Neural cell (in vitro differentiated cells): Measurements from ENCODE around the gene LCN9. TPM values are rescaled to one million over a fixed set of nuclear protein-coding genes. Genes with fewer than 3 reads are reported as not detected.

Experiments used
- H2AFZ ChIP-seq: fragments of 200-600, 300-800 bp; sonication (generic), shearing (Covaris generic); 2 replicates; pipeline ENCODE4 v1.6.0; 2014; ENCODE audit warnings: low read depth, mild to moderate bottlenecking, antibody characterized with exemption, low read length, moderate library complexity
- H3F3A ChIP-seq: fragments of 200-600 bp; shearing (Covaris generic); 2 replicates; pipeline ENCODE4 v1.6.1; 2016; ENCODE audit warnings: mild to moderate bottlenecking, moderate library complexity, mixed read lengths, antibody characterized with exemption, low read length; ENCODE audit not compliant: insufficient read depth, poor library complexity, severe bottlenecking
- H3K27ac ChIP-seq: fragments of 200-600, 300-800 bp; sonication (generic), shearing (Covaris generic); 2 replicates; pipeline ENCODE4 v1.5.1; 2014; ENCODE audit warnings: mild to moderate bottlenecking, low read length, moderate library complexity
- H3K27me3 ChIP-seq: fragments of 300-800, 200-600 bp; sonication (generic), shearing (Covaris generic); 2 replicates; pipeline ENCODE4 v1.6.0; 2014; ENCODE audit warnings: mild to moderate bottlenecking, low read depth, low read length, moderate library complexity; ENCODE audit not compliant: insufficient read depth
- H3K36me3 ChIP-seq: fragments of 300-800, 200-600 bp; sonication (generic), shearing (Covaris generic); 2 replicates; pipeline ENCODE4 v1.5.1; 2014; ENCODE audit warnings: mild to moderate bottlenecking, antibody characterized with exemption, low read length, moderate library complexity; ENCODE audit not compliant: insufficient read depth
- H3K4me2 ChIP-seq: fragments of 300-800, 200-600 bp; sonication (generic), shearing (Covaris generic); 2 replicates; pipeline ENCODE4 v1.6.0; 2014; ENCODE audit warnings: mild to moderate bottlenecking, low read length
- H3K4me3 ChIP-seq: fragments of 300-800, 200-600 bp; sonication (generic), shearing (Covaris generic); 2 replicates; pipeline ENCODE4 v1.5.1; 2014; ENCODE audit warnings: mild to moderate bottlenecking, low read length, moderate library complexity
- H3K79me2 ChIP-seq: fragments of 200-600 bp; shearing (Covaris generic); replicated peaks from 2 replicates; pipeline ENCODE4 v1.6.0; 2014; ENCODE audit warnings: mild to moderate bottlenecking, low read length, moderate library complexity; ENCODE audit not compliant: insufficient read depth
- H3K9ac ChIP-seq: fragments of 300-800, 200-600 bp; sonication (generic), shearing (Covaris generic); 2 replicates; pipeline ENCODE4 v1.6.1; 2016; ENCODE audit warnings: mild to moderate bottlenecking, low read length, mixed read lengths
- H3K9me2 ChIP-seq: fragments of 200-600 bp; shearing (Covaris generic); 2 replicates; pipeline ENCODE4 v1.6.1; 2016; ENCODE audit warnings: mild to moderate bottlenecking, low read length, mixed read lengths; ENCODE audit not compliant: insufficient read depth
- H3K9me3 ChIP-seq: fragments of 200-600, 300-800 bp; sonication (generic), shearing (Covaris generic); 2 replicates; pipeline ENCODE4 v1.6.1; 2016; ENCODE audit warnings: mild to moderate bottlenecking, mixed run types, low read length, moderate library complexity, mixed read lengths
- H4K20me1 ChIP-seq: fragments of 200-600 bp; shearing (Covaris generic); 2 replicates; pipeline ENCODE4 v1.6.1; 2016; ENCODE audit warnings: mild to moderate bottlenecking, mixed run types; ENCODE audit not compliant: insufficient read depth
- EP300 ChIP-seq: fragments of 450-650 bp; conservative IDR thresholded peaks from 2 replicates; pipeline ENCODE4 v1.6.1; 2014; ENCODE audit warnings: antibody characterized with exemption, mild to moderate bottlenecking, moderate library complexity; ENCODE audit not compliant: poor library complexity, severe bottlenecking
- EZH2 ChIP-seq: fragments of 200-600, 300-800 bp; shearing (Covaris generic), sonication (generic); IDR thresholded peaks from 2 replicates; pipeline ENCODE4 v1.6.1; 2014; ENCODE audit warnings: antibody characterized with exemption, low read length, borderline replicate concordance, mild to moderate bottlenecking; ENCODE audit not compliant: insufficient read depth, poor library complexity, severe bottlenecking
- MXI1 ChIP-seq: fragments of 450-650 bp; conservative IDR thresholded peaks from 2 replicates; pipeline ENCODE4 v1.6.1; 2014; ENCODE audit warnings: antibody characterized with exemption, mild to moderate bottlenecking; ENCODE audit not compliant: poor library complexity, severe bottlenecking
- POLR2AphosphoS5 ChIP-seq: IDR thresholded peaks from 2 replicates; pipeline ENCODE4 v1.6.1; 2012
- RAD21 ChIP-seq: fragments of 450-650 bp; conservative IDR thresholded peaks from 2 replicates; pipeline ENCODE4 v1.6.1; 2014; ENCODE audit warnings: antibody characterized with exemption, mild to moderate bottlenecking, moderate library complexity
- SMC3 ChIP-seq: fragments of 450-650 bp; conservative IDR thresholded peaks from 2 replicates; pipeline ENCODE4 v1.6.1; 2014; ENCODE audit warnings: antibody characterized with exemption, mild to moderate bottlenecking, moderate library complexity; ENCODE audit not compliant: poor library complexity
- TAF1 ChIP-seq: IDR thresholded peaks from 2 replicates; pipeline ENCODE4 v1.6.1; 2012; ENCODE audit warnings: low read depth
- polyA plus RNA-seq: library from polyadenylated mRNA; depleted of rRNA; stranded (reverse); fragments of >200 nt; gene quantifications from 2 replicates; pipeline ENCODE4 v1.2.3, GENCODE V29; 2014
- TF ChIP-seq, protein P1 (sequence below): IDR thresholded peaks from 2 replicates; pipeline ENCODE4 v1.6.1; 2012; ENCODE audit warnings: borderline replicate concordance
- TF ChIP-seq, protein P2 (sequence below): fragments of 450-650 bp; IDR thresholded peaks from 2 replicates; pipeline ENCODE4 v1.5.1; 2014; ENCODE audit warnings: antibody characterized with exemption, mild to moderate bottlenecking, moderate library complexity; ENCODE audit not compliant: poor library complexity, severe bottlenecking

The LCN9 gene
- polyA plus RNA-seq, 1 donor from 2014 or later: 2.5 TPM

DNA sequence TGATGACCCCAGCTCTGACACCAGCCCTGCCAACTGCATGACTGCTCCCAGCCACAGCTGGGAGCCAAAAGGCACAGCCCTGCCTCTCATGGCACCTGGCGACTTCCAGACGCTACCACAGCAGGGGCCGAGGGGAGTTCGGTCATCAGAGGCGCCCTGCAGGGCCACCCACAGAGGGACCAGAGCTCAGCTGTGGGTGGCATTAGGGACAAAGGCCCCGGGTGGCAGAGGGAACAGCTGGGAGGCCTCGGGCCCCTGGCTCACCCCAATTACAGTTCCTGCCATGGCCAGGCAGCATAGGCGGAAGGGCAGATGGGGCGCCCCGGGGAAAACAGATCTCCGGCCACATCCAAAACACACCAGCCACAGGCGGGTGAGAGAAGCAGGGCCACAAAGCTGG lies 32.5 kb downstream of the LCN9 start:
- Histone ChIP-seq H4K20me1 (no peaks in the 10 kb centered on the region), H3K9me2 (no peaks in the 10 kb centered on the region), H2AFZ (no peak overlapping the region), H3K4me2 (no peak overlapping the region), H3K4me3 (no peak overlapping the region), H3K9ac (no peak overlapping the region), H3K27me3 (no peaks in the 10 kb centered on the region), H3F3A (no peaks in the 10 kb centered on the region), H3K9me3 (no peaks in the 10 kb centered on the region), H3K79me2 (no peaks in the 10 kb centered on the region), H3K27ac (no peak overlapping the region), H3K36me3 (no peaks in the 10 kb centered on the region)
- TF ChIP-seq EP300: no peak
- TF ChIP-seq RAD21: no peak
- TF ChIP-seq MXI1: no peak
- TF ChIP-seq SMC3: no peak
- TF ChIP-seq POLR2AphosphoS5: no peak
- no peak for TF ChIP-seq TAF1
- TF ChIP-seq, protein P1, sequence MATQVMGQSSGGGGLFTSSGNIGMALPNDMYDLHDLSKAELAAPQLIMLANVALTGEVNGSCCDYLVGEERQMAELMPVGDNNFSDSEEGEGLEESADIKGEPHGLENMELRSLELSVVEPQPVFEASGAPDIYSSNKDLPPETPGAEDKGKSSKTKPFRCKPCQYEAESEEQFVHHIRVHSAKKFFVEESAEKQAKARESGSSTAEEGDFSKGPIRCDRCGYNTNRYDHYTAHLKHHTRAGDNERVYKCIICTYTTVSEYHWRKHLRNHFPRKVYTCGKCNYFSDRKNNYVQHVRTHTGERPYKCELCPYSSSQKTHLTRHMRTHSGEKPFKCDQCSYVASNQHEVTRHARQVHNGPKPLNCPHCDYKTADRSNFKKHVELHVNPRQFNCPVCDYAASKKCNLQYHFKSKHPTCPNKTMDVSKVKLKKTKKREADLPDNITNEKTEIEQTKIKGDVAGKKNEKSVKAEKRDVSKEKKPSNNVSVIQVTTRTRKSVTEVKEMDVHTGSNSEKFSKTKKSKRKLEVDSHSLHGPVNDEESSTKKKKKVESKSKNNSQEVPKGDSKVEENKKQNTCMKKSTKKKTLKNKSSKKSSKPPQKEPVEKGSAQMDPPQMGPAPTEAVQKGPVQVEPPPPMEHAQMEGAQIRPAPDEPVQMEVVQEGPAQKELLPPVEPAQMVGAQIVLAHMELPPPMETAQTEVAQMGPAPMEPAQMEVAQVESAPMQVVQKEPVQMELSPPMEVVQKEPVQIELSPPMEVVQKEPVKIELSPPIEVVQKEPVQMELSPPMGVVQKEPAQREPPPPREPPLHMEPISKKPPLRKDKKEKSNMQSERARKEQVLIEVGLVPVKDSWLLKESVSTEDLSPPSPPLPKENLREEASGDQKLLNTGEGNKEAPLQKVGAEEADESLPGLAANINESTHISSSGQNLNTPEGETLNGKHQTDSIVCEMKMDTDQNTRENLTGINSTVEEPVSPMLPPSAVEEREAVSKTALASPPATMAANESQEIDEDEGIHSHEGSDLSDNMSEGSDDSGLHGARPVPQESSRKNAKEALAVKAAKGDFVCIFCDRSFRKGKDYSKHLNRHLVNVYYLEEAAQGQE: no peak
- TF ChIP-seq EZH2: no peak
- TF ChIP-seq, protein P2, sequence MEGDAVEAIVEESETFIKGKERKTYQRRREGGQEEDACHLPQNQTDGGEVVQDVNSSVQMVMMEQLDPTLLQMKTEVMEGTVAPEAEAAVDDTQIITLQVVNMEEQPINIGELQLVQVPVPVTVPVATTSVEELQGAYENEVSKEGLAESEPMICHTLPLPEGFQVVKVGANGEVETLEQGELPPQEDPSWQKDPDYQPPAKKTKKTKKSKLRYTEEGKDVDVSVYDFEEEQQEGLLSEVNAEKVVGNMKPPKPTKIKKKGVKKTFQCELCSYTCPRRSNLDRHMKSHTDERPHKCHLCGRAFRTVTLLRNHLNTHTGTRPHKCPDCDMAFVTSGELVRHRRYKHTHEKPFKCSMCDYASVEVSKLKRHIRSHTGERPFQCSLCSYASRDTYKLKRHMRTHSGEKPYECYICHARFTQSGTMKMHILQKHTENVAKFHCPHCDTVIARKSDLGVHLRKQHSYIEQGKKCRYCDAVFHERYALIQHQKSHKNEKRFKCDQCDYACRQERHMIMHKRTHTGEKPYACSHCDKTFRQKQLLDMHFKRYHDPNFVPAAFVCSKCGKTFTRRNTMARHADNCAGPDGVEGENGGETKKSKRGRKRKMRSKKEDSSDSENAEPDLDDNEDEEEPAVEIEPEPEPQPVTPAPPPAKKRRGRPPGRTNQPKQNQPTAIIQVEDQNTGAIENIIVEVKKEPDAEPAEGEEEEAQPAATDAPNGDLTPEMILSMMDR: no peak

- no peak overlapping the region for H3K27ac ChIP-seq
- no peak for TF ChIP-seq EZH2
- TF ChIP-seq EP300: no peak
- no peak for TF ChIP-seq POLR2AphosphoS5
- TF ChIP-seq, protein P1: no peak
- TF ChIP-seq TAF1: no peak
- TF ChIP-seq, protein P2: no peak
- TF ChIP-seq MXI1: no peak
- TF ChIP-seq RAD21: no peak
- TF ChIP-seq SMC3: no peak
- no peak overlapping the region for H3K9ac ChIP-seq
- no peaks in the 10 kb centered on the region for H3K36me3 ChIP-seq
- H3K9me2 ChIP-seq: no peaks in the 10 kb centered on the region
- no peaks in the 10 kb centered on the region for H3F3A ChIP-seq
- no peak overlapping the region for H3K4me3 ChIP-seq
- no peak overlapping the region for H2AFZ ChIP-seq
- no peaks in the 10 kb centered on the region for H3K27me3 ChIP-seq
- no peaks in the 10 kb centered on the region for H4K20me1 ChIP-seq
- no peak overlapping the region for H3K4me2 ChIP-seq
- no peaks in the 10 kb centered on the region for H3K79me2 ChIP-seq
- no peaks in the 10 kb centered on the region for H3K9me3 ChIP-seq
These were observed 33.3 kb downstream of the LCN9 start for GRCh38 chr9:135696446-135696845.
